Adrenal gland (tissue), 12 donors: ENCODE data around the gene HSPA1L. TPM values are rescaled to one million over a fixed set of nuclear protein-coding genes. Genes with fewer than 3 reads are reported as not detected.

ENCODE experiments used
- DNase-seq, 7 donors: peaks; one replicate each; pipeline ENCODE4 v3.0.0-alpha.2; 2019 to 2020
- H3K27ac ChIP-seq, 5 donors: fragments of 200-600 bp; sonication (generic) in 4 of 5; 1 replicate in 3 of 5; 2 replicates in 2 of 5; pipeline versions ENCODE4 v1.5.1 to v1.8.0; 2016 to 2020; ENCODE audit warnings: mild to moderate bottlenecking in 1 of 5
- H3K27me3 ChIP-seq: fragments of 200-600 bp; 2 replicates; pipeline ENCODE4 v1.8.0; 2021
- H3K36me3 ChIP-seq, 2 donors: fragments of 200-600 bp; replicated peaks in 1 of 2; 1 replicate in 1 of 2; 2 replicates in 1 of 2; pipeline versions ENCODE4 v1.5.1 to v1.8.0; 2018 to 2022
- H3K4me1 ChIP-seq, 2 donors: fragments of 200-600 bp; replicated peaks in 1 of 2; 1 replicate in 1 of 2; 2 replicates in 1 of 2; pipeline versions ENCODE4 v1.5.1 to v1.8.0; 2018 to 2021
- H3K4me3 ChIP-seq, 4 donors: fragments of 200-600 bp; sonication (generic) in 3 of 4; one replicate each; pipeline ENCODE4 v1.5.1; 2016 to 2018
- H3K9me3 ChIP-seq, 3 donors: fragments of 200-600 bp; sonication (generic) in 1 of 3; replicated peaks in 1 of 3; 1 replicate in 2 of 3; 2 replicates in 1 of 3; pipeline versions ENCODE4 v1.5.1 to v1.8.0; 2016 to 2021
- CTCF ChIP-seq, 6 experiments: fragments of 450-650 bp in 4 of 6; fragments of 200-600 bp in 2 of 6; sonication (generic) in 1 of 6; IDR thresholded peaks; 1 replicate in 5 of 6; 2 replicates in 1 of 6; pipeline versions ENCODE4 v1.5.1 to v1.8.0; 2016 to 2021; ENCODE audit warnings: antibody characterized with exemption in 6 of 6, mild to moderate bottlenecking in 2 of 6, moderate library complexity in 1 of 6
- POLR2A ChIP-seq, 2 donors: fragments of 450-650 bp; IDR thresholded peaks; one replicate each; pipeline ENCODE4 v1.6.1; 2017; ENCODE audit warnings: antibody characterized with exemption in 2 of 2, mild to moderate bottlenecking in 2 of 2, moderate library complexity in 1 of 2
- WGBS, 4 donors: extraction: QIAGEN DNeasy Blood & Tissue Kit in 2 of 4; methylation state at CpG; one replicate each; pipeline versions ENCODE4 v1.1.5 to v1.1.7; 2013 to 2017; 5-methylcytosine and 5-hydroxymethylcytosine counted together
- intact Hi-C, 2 donors: fragments of 100-400 bp; cut with DNase I; formaldehyde crosslinking; loops; one replicate each; pipeline versions ENCODE4 v1.14.1 to v1.15.0; 2022 to 2023
- polyA plus RNA-seq, 3 donors: library from polyadenylated mRNA; stranded (reverse); fragments of 200-250 nt in 2 of 3; fragments of 350-450 nt in 1 of 3; fragmentation: Illumina TruSeq in 1 of 3; extraction: RNeasy Lipid Tissue Mini Kit (QIAGEN cat#74804) in 1 of 3; gene quantifications; one replicate each; pipeline ENCODE4 v1.2.3, GENCODE V29; 2013 to 2014
- total RNA-seq, 9 donors: library from RNA; depleted of rRNA in 4 of 9; stranded (reverse); fragments of >200 nt in 4 of 9; fragments of 120-200 nt in 1 of 9; fragmentation: NEBNext Ultra II Directional in 1 of 9; extraction: Animal tissue kit (Norgen Biotek cat#: 25700) in 1 of 9; gene quantifications; one replicate each; pipeline versions ENCODE4 v1.1.0 to v1.2.4, GENCODE V29; 2013 to 2023
- donor health status: healthy with polysubstance abuse.
- donor health status: Bipolar disorder and iron deficiency.
- donor health status: DM: yes; HTN: yes; CAD: no.
- donor health status: DM: no; HTN: no; CAD: no.
- donor health status: DM: no; HTN: no; CAD: no.
- donor health status: DM: yes; HTN: yes; CAD: no.

The HSPA1L gene
- total and polyA plus RNA-seq, 12 donors = 0.79 to 5.3 (median 1.9) TPM

DNA sequence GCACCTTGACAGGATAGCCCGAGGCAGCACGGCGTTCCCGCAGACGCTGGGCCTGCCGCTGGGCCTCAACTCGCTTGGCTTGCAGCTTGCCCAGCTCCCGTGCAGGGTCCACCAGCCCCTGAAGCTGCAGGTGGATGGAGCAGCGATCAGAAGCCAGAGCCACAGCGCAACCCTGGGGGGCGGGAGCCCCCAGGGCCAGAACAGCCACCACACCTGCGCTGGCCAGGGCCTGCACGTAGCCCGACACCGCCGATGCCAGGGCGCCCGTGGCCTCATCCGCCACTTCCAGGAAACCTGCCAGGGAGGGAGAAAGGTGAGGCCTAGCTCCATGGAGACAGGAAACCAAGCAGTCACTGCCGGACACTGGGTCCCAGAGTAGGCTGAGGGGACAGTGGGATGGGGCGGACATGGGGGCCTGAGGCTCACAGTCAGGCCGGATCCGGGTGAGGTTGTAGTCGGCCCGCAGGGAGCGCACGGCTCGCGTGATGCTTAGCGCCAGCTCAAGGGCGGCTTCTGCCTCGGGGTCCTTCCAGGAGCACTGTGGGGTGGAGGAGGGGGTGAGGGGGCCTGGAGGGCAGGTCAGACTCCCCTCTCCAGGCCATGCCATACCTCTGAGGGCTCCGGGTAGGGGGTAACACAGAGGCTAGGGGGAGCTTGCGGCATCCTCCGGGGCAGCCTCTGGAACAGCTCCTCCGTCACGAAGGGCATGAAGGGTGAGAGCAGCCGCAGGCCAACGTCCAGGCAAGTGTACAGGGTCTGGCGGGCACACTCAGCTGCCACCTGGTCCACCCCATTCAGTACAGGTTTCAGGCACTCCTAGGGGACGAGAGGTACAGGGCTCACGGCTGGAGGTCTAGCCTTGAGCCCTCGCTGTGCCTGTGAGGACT lies 35.8 kb downstream of the HSPA1L start:
- Histone ChIP-seq H3K27me3 (no peaks in the 10 kb centered on the region), H3K36me3 (peaks cover 0 to 60% of the 10 kb centered on the region in 2 donors), H3K9me3 (no peaks in the 10 kb centered on the region), H3K4me3 (no peak overlapping the region), H3K27ac (no peak overlapping the region), H3K4me1 (peaks cover 6 to 8% of the 10 kb centered on the region in 2 donors)
- no peak for DNase-seq
- intact Hi-C loops = no loop called here
- TF ChIP-seq CTCF (IDR thresholded peaks at IDR 0.05) = no peak
- TF ChIP-seq POLR2A (IDR thresholded peaks at IDR 0.05) = no peak
- WGBS, 4 donors = 83 to 94% (median 93%) methylated on average over 3 to 43 of the region's 43 CpGs

- no peak overlapping the region for H3K4me3 ChIP-seq
- no peaks in the 10 kb centered on the region for H3K9me3 ChIP-seq
- TF ChIP-seq CTCF (IDR thresholded peaks at IDR 0.05) (no peak), POLR2A (IDR thresholded peaks at IDR 0.05) (no peak)
- no peaks in the 10 kb centered on the region for H3K27me3 ChIP-seq
- peaks cover 0 to 49% of the 10 kb centered on the region in 2 donors for H3K36me3 ChIP-seq
- intact Hi-C loops = no loop called here
- no peak overlapping the region for H3K27ac ChIP-seq
- peaks cover 6 to 8% of the 10 kb centered on the region in 2 donors for H3K4me1 ChIP-seq
- no peak for DNase-seq
- WGBS, 4 donors = 91 to 100% (median 96%) methylated on average over 5 of the region's 5 CpGs
Measured at GRCh38 chr6:31778193-31778592, 36.9 kb downstream of the HSPA1L start.

DNA sequence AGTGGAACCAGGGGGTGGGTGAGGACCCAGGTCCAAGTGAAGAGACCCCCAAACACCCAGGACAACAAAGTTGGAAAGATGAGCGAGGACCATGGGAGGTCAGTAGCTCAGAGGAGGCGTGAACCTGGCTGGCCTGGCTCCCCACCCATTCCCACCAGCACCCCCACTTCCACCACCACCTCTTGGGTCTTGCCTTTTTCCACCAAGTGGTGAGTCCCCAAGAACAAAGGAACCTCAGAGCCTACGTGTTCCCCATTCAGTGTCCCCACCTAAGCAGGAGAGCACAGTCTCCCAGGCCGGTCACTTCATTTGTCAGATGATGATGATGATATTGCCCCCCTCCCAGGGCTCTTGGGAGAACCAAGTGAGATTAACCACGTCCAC lies 37.4 kb downstream of the HSPA1L start:
- WGBS, 4 donors = 91 to 100% (median 95%) methylated on average over 3 to 5 of the region's 5 CpGs
- H3K4me1 ChIP-seq = peaks cover 6 to 8% of the 10 kb centered on the region in 2 donors
- no peak for TF ChIP-seq CTCF (IDR thresholded peaks at IDR 0.05)
- no peak for TF ChIP-seq POLR2A (IDR thresholded peaks at IDR 0.05)
- intact Hi-C loops = no loop called here
- peaks cover 0 to 44% of the 10 kb centered on the region in 2 donors for H3K36me3 ChIP-seq
- H3K4me3 ChIP-seq = no peak overlapping the region
- H3K27me3 ChIP-seq = no peaks in the 10 kb centered on the region
- DNase-seq = no peak
- no peaks in the 10 kb centered on the region for H3K9me3 ChIP-seq
- no peak overlapping the region for H3K27ac ChIP-seq

DNA sequence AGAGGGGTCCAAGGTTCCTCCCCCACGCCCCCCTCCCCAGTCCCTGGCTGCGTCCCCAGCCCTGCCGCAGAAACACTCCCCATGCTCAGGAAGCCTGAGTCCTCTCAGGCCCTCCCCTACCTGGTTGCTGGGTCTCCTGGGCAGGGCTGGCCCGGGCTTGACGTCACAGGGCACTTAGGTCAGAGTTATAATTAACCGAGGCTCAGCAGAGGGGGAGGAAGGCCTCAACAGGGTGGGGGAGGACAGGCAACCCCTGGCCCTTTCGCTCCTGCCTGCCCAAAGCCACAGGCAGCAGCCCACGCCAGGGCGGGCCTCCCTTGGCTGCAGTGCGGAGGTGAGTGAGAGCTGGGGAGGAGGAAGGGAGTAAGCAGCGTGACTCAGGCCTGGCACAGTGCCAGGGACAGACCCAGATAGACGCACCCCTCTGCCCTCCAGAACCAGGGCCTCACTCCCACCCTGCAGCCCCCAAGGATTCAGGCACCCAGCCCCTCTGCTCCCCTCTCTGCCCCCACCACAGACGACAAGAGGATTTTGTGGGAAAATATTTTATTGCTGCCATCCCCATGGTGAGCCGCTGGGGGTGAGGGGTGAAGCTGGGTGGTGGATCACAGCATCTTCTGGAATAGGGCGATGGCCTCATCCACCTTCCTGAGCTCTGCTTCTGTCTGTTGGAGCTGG lies 38.0 kb downstream of the HSPA1L start, which contains the start of gene VWA7:
VWA7 (minus strand) TSS at position 340 of the 678 bp plus-strand sequence. CDS start 549 bp downstream, outside the sequence.
- Histone ChIP-seq H3K27ac (peak within 1 kb of the TSS in 1 of 5 donors; percentile 40), H3K36me3 (peaks cover 0 to 38% of the 10 kb centered on the region in 2 donors), H3K4me1 (peaks cover 6 to 8% of the 10 kb centered on the region in 2 donors), H3K4me3 (no peak within 1 kb of the TSS), H3K9me3 (no peaks in the 10 kb centered on the region), H3K27me3 (no peaks in the 10 kb centered on the region)
- peak; percentile 45 to 80 (median 60) for DNase-seq
- TF ChIP-seq CTCF (IDR thresholded peaks at IDR 0.05) (no peak), POLR2A (IDR thresholded peaks at IDR 0.05) (no peak)
- WGBS, 4 donors = 1 to 62% (median 13%) methylated on average over 3 to 15 of the region's 15 CpGs
- intact Hi-C loops = no loop called here
